ENCODE measurements around the gene ARHGAP44.
"Not testable (repeated sequence)": the region's sequence is repeated elsewhere in the genome, so short reads cannot be mapped to it uniquely, and the experiment has no call there.

The ARHGAP44 gene

DNA sequence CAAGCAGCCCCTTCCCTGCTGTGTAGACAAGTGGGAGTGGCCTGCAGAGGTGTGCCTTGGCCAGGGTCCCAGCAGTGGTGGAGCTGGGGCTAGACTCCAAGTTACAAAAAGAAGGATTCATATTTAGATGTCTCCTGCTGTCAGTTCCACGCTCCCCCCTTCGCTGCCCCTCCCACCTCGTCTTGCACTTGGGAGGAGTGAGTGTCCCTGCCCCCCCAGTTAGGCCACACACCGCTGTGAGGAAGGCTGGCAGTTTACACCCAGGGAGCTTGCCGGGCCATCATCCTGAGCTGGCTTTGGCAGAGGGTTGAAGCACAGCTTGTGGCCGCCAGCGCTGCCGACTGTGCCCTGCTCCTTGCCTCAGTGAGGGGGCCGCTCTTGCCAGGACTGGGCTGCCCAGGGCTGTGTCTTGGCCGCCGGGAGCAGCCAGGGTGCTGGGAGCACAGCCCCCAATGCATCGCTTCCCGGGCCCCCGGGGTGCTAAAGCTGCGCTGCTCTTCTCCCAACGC is 184.3 kb downstream of the ARHGAP44 start:
- peak overlapping the region; percentile 14; the same call in 1 of the 2 replicates for H3K27ac ChIP-seq
- TF ChIP-seq, protein P1, sequence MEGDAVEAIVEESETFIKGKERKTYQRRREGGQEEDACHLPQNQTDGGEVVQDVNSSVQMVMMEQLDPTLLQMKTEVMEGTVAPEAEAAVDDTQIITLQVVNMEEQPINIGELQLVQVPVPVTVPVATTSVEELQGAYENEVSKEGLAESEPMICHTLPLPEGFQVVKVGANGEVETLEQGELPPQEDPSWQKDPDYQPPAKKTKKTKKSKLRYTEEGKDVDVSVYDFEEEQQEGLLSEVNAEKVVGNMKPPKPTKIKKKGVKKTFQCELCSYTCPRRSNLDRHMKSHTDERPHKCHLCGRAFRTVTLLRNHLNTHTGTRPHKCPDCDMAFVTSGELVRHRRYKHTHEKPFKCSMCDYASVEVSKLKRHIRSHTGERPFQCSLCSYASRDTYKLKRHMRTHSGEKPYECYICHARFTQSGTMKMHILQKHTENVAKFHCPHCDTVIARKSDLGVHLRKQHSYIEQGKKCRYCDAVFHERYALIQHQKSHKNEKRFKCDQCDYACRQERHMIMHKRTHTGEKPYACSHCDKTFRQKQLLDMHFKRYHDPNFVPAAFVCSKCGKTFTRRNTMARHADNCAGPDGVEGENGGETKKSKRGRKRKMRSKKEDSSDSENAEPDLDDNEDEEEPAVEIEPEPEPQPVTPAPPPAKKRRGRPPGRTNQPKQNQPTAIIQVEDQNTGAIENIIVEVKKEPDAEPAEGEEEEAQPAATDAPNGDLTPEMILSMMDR (conservative IDR thresholded peaks at IDR 0.05): no peak

DNA sequence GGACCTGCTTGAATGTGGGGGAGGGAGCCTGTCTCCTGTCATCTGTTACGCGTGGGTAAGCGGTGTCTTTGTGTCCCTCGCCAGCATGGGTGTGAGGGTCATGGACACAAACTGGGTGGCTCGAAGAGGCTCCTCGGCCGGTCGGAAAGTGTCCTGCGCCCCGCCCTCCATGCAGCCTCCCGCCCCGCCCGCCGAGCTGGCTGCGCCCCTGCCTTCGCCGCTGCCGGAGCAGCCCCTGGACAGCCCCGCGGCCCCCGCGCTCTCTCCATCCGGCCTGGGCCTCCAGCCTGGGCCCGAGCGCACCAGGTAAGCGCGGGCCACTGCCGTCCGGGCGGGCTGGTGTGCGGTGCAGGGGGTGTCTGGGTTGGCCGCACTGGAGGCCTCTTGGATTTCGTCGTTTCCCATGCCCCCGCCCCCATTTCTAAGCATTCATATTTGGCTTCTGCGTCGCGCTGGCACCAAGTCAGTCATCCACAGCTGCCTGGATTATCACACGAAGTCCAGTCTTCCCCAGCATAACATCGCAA is 184.8 kb downstream of the ARHGAP44 start:
- H3K27ac ChIP-seq: peak overlapping the region; percentile 14; the same call in 1 of the 2 replicates
- TF ChIP-seq, protein P1 (conservative IDR thresholded peaks at IDR 0.05): no peak

DNA sequence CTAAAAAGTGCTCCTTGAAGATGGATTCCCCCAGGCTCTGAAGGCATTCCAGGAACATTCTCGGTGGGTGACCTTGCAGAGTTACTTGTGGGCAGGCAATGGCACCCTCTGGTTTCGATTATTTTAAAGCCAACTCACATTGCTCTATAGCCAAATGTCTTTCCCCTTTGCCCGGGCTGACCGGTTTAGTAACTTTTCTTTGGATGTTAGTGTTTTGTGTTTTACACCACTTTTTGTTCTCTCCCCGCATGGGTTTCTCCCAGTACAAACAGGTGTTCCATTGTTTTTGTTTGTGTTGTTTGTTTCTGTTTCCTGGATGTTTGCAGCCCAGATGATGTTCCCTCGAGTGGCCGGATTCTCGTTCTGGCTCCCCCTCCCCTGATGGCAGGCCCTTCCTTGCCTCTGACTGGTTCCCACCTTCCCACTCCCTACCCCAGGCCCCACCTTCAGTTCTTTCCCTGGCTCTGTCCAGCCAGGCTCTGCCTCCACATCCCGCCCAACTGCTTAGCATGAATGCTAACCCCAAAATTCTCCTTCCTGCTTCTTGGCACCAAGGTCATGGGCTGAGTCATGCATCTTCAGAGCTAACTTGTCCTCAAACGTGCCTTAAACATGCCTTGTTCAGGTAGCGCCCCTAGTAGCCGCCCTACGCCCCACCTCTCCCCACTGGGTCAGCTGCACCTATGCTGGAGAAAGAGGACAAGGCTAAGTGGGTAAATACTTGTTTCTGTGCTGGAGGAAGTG is 187.9 kb downstream of the ARHGAP44 start:
- TF ChIP-seq, protein P1 (conservative IDR thresholded peaks at IDR 0.05): no peak
- H3K27ac ChIP-seq: no peak overlapping the region

DNA sequence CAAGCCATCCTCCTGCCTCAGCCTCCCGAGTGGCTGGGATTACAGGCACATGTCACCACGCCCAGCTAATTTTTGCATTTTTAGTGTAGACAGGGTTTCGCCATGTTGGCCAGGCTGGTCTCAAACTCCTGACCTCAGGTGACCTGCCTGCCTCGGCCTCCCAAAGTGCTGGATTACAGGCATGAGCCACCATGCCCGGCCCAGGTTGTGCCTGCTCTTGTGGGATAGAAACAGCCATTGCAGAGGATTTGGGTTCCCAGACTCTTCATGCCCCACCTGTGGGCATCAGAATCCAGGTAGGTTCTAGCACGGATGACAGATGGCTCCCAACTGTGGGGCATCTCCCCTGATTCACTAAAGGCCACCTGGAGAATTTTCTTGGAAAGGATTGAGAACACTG is 189.5 kb downstream of the ARHGAP44 start:
- H3K27ac ChIP-seq: not testable (repeated sequence)

DNA sequence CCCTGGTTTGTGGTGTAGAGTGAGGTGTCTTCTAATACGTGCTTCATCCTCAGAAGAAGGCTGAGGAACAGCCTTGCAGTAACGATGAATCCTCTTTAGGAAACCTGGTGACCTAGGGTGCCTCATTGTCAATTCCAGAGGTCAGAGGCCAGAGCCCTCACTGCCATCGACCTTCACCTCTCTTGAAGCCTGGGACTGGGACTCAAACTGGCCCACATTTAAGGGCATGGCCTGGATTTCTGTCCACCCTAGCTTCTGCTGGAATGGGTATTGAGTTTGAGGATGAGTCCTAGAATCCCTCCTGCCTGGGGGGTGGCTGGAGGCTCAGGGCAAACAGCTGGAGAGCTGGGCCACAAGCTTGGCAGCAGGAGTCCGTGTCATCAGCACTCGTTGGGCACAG is 189.9 kb downstream of the ARHGAP44 start:
- TF ChIP-seq, protein P1 (conservative IDR thresholded peaks at IDR 0.05): no peak

DNA sequence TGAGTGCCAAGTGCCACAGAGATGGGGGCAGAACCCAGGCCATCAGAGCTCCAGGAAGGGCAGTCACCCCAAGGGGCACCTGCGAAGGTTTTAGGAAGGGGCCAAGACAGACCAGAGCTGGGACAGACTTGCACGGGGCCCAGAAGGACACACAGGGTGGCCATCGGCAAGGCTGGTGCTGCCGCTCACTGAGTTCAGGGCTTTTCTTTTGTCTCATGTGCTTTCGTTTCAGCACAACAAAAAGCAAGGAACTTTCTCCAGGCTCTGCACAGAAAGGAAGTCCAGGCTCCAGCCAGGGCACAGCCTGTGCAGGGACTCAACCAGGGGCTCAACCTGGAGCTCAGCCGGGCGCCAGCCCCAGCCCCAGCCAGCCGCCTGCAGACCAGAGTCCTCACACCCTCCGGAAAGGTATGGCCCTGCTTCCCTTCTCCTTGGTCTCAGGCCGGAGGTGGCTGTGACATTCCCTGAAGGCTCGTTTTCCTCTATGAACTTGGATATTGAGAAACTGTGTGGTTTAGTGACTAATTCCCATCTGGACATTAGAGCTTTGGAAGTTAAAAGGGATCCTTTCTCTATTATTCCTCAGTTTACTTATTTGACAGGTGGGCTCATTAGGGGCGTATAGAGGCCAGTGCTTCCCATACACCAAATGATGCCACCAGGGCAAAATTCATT is 190.7 kb downstream of the ARHGAP44 start:
- H3K27ac ChIP-seq: no peak overlapping the region
- TF ChIP-seq, protein P1 (conservative IDR thresholded peaks at IDR 0.05): no peak

More for the DNA sequence above, 189.9 kb downstream of the ARHGAP44 start:
- no peak overlapping the region for H3K27ac ChIP-seq

DNA sequence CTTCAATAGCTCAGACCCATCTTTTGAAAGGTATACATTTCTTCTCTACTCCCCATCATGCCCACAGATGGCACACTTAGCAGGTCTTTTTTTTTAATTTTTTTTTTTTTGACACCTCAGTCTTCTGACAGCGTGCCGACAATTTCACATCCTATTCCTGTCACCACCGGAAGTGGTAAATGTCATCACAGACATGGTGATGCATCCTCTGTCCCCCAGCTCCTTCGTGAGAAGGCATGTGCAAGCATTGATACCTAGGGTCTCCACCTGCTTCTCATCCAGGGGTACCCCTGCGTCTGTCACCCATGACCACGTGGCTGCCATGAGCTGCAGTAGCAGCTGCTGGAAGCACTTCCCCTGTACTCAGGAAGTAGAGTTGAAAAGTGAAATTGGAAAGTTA is 192.9 kb downstream of the ARHGAP44 start:
- TF ChIP-seq, protein P1 (conservative IDR thresholded peaks at IDR 0.05): no peak
- H3K27ac ChIP-seq: no peak overlapping the region
